H1 (cell line): ENCODE data around the gene LRR1.

Experiments
- CTBP2 ChIP-seq: IDR thresholded peaks from 2 replicates; pipeline ENCODE4 v1.7.0; 2011; ENCODE audit warnings: borderline replicate concordance, mild to moderate bottlenecking, moderate library complexity, mixed read lengths, low read length; ENCODE audit not compliant: insufficient read depth, insufficient read length
- CTCF ChIP-seq, 3 experiments: IDR thresholded peaks; 1 replicate in 2 of 3; 2 replicates in 1 of 3; pipeline versions ENCODE4 v1.5.1 to v1.6.1; 2011; ENCODE audit warnings: low read length in 3 of 3, mild to moderate bottlenecking in 3 of 3, inconsistent platforms in 2 of 3, low read depth in 1 of 3, moderate library complexity in 1 of 3; ENCODE audit not compliant: insufficient read depth in 1 of 3; ENCODE audit errors: control extremely low read depth in 1 of 3
- EZH2 ChIP-seq: fragments of 200-600 bp; sonication (generic); IDR thresholded peaks from 2 replicates; pipeline ENCODE4 v1.7.1; 2012; ENCODE audit warnings: low read depth, mild to moderate bottlenecking, moderate library complexity, low read length, inconsistent platforms; ENCODE audit not compliant: severe bottlenecking
- FOSL1 ChIP-seq: IDR thresholded peaks from 2 replicates; pipeline ENCODE4 v1.6.1; 2011; ENCODE audit warnings: mild to moderate bottlenecking, low read depth, low read length, moderate library complexity; ENCODE audit not compliant: insufficient read depth
- HDAC2 ChIP-seq, 2 experiments: fragments of 300-600 bp in 1 of 2; sonication (generic) in 1 of 2; IDR thresholded peaks; 2 replicates each; pipeline ENCODE4 v1.6.1; 2011 to 2012; ENCODE audit warnings: low read depth in 2 of 2, low read length in 2 of 2, mild to moderate bottlenecking in 2 of 2, moderate library complexity in 2 of 2, borderline replicate concordance in 1 of 2, inconsistent platforms in 1 of 2
- POU5F1 ChIP-seq: IDR thresholded peaks from 2 replicates; pipeline ENCODE4 v1.6.1; 2011; ENCODE audit warnings: low read depth, mild to moderate bottlenecking, low read length, moderate library complexity
- SIN3A ChIP-seq, 2 experiments: IDR thresholded peaks in 1 of 2; conservative IDR thresholded peaks in 1 of 2; 2 replicates each; pipeline ENCODE4 v1.6.1; 2011 to 2012; ENCODE audit warnings: low read length in 2 of 2, improper control_type of control experiment in 1 of 2, low read depth in 1 of 2, mild to moderate bottlenecking in 1 of 2
- SP1 ChIP-seq: IDR thresholded peaks from 2 replicates; pipeline ENCODE4 v1.6.1; 2011; ENCODE audit warnings: low read depth, low read length
- ZNF274 ChIP-seq: IDR thresholded peaks from 2 replicates; pipeline ENCODE4 v1.7.0; 2012; ENCODE audit warnings: low read length, borderline replicate concordance; ENCODE audit errors: extremely low read depth

GRCh38 chr14:49642163-49642562 lies 43.4 kb downstream of the LRR1 start:
- TF ChIP-seq CTCF (IDR thresholded peaks at IDR 0.05; ENCODE audit: control extremely low read depth in 1 of 3, insufficient read depth in 1 of 3, low read depth in 1 of 3, low read length in 3 of 3) = no peak
- TF ChIP-seq CTBP2 = no peak
- no peak for TF ChIP-seq EZH2
- no peak for TF ChIP-seq FOSL1
- TF ChIP-seq SIN3A (conservative IDR thresholded peaks at IDR 0.05 in 1 of 2, IDR thresholded peaks at IDR 0.05 in 1 of 2; ENCODE audit: low read depth in 1 of 2, low read length in 2 of 2) = no peak
- no peak for TF ChIP-seq ZNF274
- no peak for TF ChIP-seq POU5F1
- no peak for TF ChIP-seq HDAC2 (IDR thresholded peaks at IDR 0.05; ENCODE audit: borderline replicate concordance in 1 of 2, low read depth in 2 of 2, low read length in 2 of 2)
- TF ChIP-seq SP1 = no peak
